ENCODE data around the gene RC3H2. TPM values are rescaled to one million over a fixed set of nuclear protein-coding genes. Genes with fewer than 3 reads are reported as not detected.
"Not testable (repeated sequence)": the region's sequence is repeated elsewhere in the genome, so short reads cannot be mapped to it uniquely, and the experiment has no call there.

The RC3H2 gene
- total and polyA plus RNA-seq, 12 donors = 8.0 to 42.2 (median 30.7) TPM

GRCh38 chr9:122883125-122883524, 22.0 kb downstream of the RC3H2 start:
- Histone ChIP-seq H3K27me3 (no peaks in the 10 kb centered on the region), H3K27ac (no peak overlapping the region), H3K9me3 (replicated peaks in 1 of 3) (no peaks in the 10 kb centered on the region), H3K36me3 (replicated peaks in 1 of 2) (peaks cover 0 to 54% of the 10 kb centered on the region in 2 donors), H3K4me3 (no peak overlapping the region), H3K4me1 (replicated peaks in 1 of 2) (no peaks in the 10 kb centered on the region)
- no peak for TF ChIP-seq POLR2A (IDR thresholded peaks at IDR 0.05)
- TF ChIP-seq, protein P1, sequence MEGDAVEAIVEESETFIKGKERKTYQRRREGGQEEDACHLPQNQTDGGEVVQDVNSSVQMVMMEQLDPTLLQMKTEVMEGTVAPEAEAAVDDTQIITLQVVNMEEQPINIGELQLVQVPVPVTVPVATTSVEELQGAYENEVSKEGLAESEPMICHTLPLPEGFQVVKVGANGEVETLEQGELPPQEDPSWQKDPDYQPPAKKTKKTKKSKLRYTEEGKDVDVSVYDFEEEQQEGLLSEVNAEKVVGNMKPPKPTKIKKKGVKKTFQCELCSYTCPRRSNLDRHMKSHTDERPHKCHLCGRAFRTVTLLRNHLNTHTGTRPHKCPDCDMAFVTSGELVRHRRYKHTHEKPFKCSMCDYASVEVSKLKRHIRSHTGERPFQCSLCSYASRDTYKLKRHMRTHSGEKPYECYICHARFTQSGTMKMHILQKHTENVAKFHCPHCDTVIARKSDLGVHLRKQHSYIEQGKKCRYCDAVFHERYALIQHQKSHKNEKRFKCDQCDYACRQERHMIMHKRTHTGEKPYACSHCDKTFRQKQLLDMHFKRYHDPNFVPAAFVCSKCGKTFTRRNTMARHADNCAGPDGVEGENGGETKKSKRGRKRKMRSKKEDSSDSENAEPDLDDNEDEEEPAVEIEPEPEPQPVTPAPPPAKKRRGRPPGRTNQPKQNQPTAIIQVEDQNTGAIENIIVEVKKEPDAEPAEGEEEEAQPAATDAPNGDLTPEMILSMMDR (IDR thresholded peaks at IDR 0.05) = no peak
- intact Hi-C loops (cut with DNase I) = no loop called here
- WGBS, 4 donors = 87 to 96% (median 87%) methylated on average over 2 of the region's 2 CpGs
- DNase-seq = no peak

DNA sequence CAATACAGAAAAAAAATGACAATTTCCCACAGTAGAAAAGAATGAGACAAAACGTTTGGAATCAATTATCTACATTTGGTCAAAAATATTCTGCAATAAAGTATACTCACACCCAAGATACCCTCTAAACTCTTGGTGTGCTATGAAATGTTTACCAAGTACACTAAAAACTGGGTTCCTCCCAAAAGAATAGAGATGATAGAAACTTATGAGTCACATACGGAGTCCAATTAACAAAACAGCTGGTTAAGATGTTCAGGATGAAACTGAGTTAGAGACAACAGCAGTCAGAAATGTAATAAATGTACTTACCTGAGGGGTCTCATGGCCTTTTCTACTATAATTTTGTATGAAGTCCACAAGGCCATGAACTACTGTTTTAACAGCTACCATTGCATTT, 25.7 kb downstream of the RC3H2 start:
- Histone ChIP-seq H3K4me3 (no peak overlapping the region), H3K4me1 (replicated peaks in 1 of 2) (no peaks in the 10 kb centered on the region), H3K9me3 (replicated peaks in 1 of 3) (no peaks in the 10 kb centered on the region), H3K27ac (no peak overlapping the region), H3K36me3 (replicated peaks in 1 of 2) (peaks cover 0 to 87% of the 10 kb centered on the region in 2 donors), H3K27me3 (no peaks in the 10 kb centered on the region)
- intact Hi-C loops (cut with DNase I) = no loop called here
- WGBS, 4 donors = 72 to 79% (median 76%) methylated on average over 2 of the region's 2 CpGs
- no peak for TF ChIP-seq POLR2A (IDR thresholded peaks at IDR 0.05)
- TF ChIP-seq, protein P1 (IDR thresholded peaks at IDR 0.05) = no peak
- DNase-seq = no peak

- no peak overlapping the region for H3K27ac ChIP-seq
- no peaks in the 10 kb centered on the region for H3K9me3 ChIP-seq (replicated peaks in 1 of 3)
- TF ChIP-seq, protein P1 (IDR thresholded peaks at IDR 0.05) = no peak
- no peak for TF ChIP-seq POLR2A (IDR thresholded peaks at IDR 0.05)
- no peaks in the 10 kb centered on the region for H3K27me3 ChIP-seq
- no peak overlapping the region for H3K4me3 ChIP-seq
- DNase-seq = no peak
- H3K36me3 ChIP-seq (replicated peaks in 1 of 2) = peaks cover 0 to 83% of the 10 kb centered on the region in 2 donors
- H3K4me1 ChIP-seq (replicated peaks in 1 of 2) = no peaks in the 10 kb centered on the region
- 81 to 97% (median 91%) methylated on average over 1 of the region's 1 CpG for WGBS, 4 donors
- intact Hi-C loops (cut with DNase I) = no loop called here
Measured at GRCh38 chr9:122875523-122875922, 29.6 kb downstream of the RC3H2 start.

DNA sequence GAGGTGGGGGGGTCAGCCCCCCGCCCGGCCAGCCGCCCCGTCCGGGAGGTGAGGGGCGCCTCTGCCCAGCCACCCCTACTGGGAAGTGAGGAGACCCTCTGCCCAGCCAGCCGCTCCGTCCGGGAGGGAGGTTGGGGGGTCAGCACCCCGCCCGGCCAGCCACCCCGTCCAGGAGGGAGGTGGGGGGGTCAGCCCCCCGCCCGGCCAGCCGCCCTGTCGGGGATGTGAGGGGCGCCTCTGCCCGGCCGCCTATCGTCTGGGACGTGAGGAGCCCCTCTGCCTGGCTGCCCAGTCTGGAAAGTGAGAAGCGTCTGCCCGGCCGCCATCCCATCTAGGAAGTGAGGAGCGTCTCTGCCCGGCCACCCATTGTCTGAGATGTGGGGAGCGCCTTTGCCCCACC, 37.9 kb downstream of the RC3H2 start:
- H3K36me3 ChIP-seq (replicated peaks in 1 of 2) = peaks cover 0 to 31% of the 10 kb centered on the region in 2 donors

GRCh38 chr9:122866079-122866478, 39.1 kb downstream of the RC3H2 start:
- TF ChIP-seq POLR2A (IDR thresholded peaks at IDR 0.05) = no peak
- TF ChIP-seq, protein P1 (IDR thresholded peaks at IDR 0.05) = no peak
- Histone ChIP-seq H3K36me3 (replicated peaks in 1 of 2) (peaks cover 0 to 24% of the 10 kb centered on the region in 2 donors), H3K27ac (no peak overlapping the region), H3K4me1 (replicated peaks in 1 of 2) (no peaks in the 10 kb centered on the region), H3K4me3 (no peak overlapping the region), H3K9me3 (replicated peaks in 1 of 3) (no peaks in the 10 kb centered on the region), H3K27me3 (no peaks in the 10 kb centered on the region)
- 95% methylated on average over 4 of the region's 5 CpGs; no CpG with 5 or more reads in 3 of the 4 donors for WGBS, 4 donors
- intact Hi-C loops (cut with DNase I) = no loop called here
- no peak for DNase-seq

More for the DNA sequence above, 37.9 kb downstream of the RC3H2 start:
- H3K27me3 ChIP-seq; H3K4me3 ChIP-seq; H3K9me3 ChIP-seq (replicated peaks in 1 of 3); intact Hi-C loops (cut with DNase I); DNase-seq; H3K27ac ChIP-seq; H3K4me1 ChIP-seq (replicated peaks in 1 of 2): not testable (repeated sequence)
- WGBS, 4 donors = 95 to 97% methylated on average over 11 to 14 of the region's 27 CpGs; no CpG with 5 or more reads in 2 of the 4 donors

Data from adrenal gland (tissue), 12 donors.